Measurements from ENCODE around the gene POLE.
"Not testable (repeated sequence)": the region's sequence is repeated elsewhere in the genome, so short reads cannot be mapped to it uniquely, and the experiment has no call there.

The POLE gene

GRCh38 chr12:132708150-132708549 lies 21.0 kb upstream of the POLE start:
- TF ChIP-seq, protein P1, sequence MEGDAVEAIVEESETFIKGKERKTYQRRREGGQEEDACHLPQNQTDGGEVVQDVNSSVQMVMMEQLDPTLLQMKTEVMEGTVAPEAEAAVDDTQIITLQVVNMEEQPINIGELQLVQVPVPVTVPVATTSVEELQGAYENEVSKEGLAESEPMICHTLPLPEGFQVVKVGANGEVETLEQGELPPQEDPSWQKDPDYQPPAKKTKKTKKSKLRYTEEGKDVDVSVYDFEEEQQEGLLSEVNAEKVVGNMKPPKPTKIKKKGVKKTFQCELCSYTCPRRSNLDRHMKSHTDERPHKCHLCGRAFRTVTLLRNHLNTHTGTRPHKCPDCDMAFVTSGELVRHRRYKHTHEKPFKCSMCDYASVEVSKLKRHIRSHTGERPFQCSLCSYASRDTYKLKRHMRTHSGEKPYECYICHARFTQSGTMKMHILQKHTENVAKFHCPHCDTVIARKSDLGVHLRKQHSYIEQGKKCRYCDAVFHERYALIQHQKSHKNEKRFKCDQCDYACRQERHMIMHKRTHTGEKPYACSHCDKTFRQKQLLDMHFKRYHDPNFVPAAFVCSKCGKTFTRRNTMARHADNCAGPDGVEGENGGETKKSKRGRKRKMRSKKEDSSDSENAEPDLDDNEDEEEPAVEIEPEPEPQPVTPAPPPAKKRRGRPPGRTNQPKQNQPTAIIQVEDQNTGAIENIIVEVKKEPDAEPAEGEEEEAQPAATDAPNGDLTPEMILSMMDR (IDR thresholded peaks at IDR 0.05): no peak
- H3K27ac ChIP-seq: peak overlapping the region; percentile 98

DNA sequence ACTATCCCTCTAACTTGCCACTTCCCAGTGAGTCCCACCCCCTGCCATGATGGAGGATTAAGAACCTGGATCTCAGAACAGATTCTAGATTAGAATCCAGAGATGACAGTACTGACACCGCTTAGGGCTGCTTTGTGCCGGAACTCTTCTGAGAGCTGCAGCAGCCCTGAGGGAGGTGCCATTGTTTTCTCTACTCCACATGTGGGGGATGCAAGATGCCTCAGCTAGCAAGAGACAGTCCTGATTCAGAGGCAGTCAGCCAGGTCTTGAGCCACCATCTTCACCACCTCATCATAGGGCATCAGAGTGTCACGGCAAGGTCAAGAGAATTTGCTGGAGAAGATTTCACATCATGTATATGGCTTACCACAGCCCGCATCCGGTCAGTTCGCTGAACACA lies 20.1 kb upstream of the POLE start:
- TF ChIP-seq ZFX (IDR thresholded peaks at IDR 0.05; ENCODE audit: borderline replicate concordance): no peak
- TF ChIP-seq, protein P1 (IDR thresholded peaks at IDR 0.05): no peak

GRCh38 chr12:132703641-132704040 lies 16.5 kb upstream of the POLE start:
- H3K27ac ChIP-seq: 0 out of 2 replicates have a peak overlapping the region, but pooled peaks have one; percentile 29
- TF ChIP-seq, protein P1 (IDR thresholded peaks at IDR 0.05): no peak
- TF ChIP-seq ZFX (IDR thresholded peaks at IDR 0.05; ENCODE audit: borderline replicate concordance): no peak

More for the DNA sequence above, 20.1 kb upstream of the POLE start:
- peak overlapping the region; percentile 8; the same call in 1 of the 2 replicates for H3K27ac ChIP-seq

DNA sequence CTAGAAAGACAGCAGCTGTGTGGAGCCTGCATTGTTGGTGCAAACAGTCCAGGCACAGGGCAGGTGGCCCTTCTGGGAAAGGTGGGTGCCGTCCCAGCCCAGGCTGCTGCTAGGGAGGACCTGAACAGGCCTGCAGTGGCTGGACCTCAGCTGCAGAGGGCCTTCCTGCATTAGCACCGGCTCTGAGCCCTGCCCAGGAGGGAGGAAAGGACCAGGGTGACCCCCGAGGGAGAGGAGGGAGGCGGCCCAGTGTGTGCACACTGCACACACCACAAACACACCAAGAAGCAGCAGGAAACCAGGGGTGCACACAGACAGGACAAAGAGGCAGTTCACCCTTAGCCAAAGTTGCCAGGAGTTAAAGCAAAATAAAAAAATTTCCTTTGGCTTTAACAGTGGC lies 15.5 kb upstream of the POLE start:
- TF ChIP-seq ZFX (IDR thresholded peaks at IDR 0.05; ENCODE audit: borderline replicate concordance): no peak
- TF ChIP-seq, protein P1 (IDR thresholded peaks at IDR 0.05): no peak
- peak overlapping the region; percentile 11; the same call in 1 of the 2 replicates for H3K27ac ChIP-seq

DNA sequence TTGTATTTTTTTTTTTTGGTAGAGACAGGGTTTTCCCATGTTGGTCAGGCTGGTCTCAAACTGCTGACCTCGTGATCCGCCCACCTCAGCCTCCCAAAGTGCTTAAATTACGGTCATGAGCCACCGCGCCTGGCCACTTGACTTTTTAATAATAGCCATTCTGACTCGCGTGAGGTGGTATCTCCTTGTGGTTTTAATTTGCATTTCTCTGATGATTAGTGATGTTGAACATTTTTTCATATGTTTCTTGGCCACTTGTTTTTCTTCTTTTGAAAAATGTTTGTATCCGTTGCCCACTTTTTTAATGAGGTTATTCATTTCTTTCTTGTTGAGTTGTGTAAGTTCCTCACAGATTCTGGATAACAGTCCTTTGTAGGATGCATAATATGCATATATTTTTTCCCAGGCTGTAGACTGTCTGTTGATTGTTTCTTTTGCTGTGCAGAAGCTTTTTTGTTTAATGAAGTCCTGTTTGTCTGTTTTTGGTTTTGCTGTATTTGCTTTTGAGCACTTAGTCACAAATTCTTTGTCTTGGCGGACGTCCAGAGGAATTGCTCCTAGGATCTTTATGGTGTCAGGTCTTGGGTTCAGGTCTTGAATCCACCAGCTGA lies 13.2 kb upstream of the POLE start:
- peak overlapping the region; percentile 49 for H3K27ac ChIP-seq
- TF ChIP-seq, protein P1 (IDR thresholded peaks at IDR 0.05): no peak
- no peak for TF ChIP-seq ZFX (IDR thresholded peaks at IDR 0.05; ENCODE audit: borderline replicate concordance)

DNA sequence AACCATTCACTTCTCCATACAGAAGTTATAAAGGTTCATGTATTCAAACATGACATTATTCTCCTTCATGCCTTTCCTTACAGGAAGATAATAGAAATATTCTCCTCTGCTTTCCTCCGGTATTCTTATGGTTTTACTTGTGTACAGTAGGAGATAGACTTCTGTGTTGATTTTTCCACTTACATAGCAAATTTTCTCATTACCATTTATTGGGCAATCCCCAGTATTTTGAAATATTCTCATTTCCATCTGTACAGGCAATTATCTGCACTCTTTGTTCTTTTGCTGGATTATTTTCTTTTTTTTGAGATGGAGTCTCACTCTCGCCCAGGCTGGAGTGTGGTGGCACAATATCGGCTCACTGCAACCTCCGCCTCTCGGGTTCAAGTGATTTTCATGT lies 11.2 kb upstream of the POLE start:
- TF ChIP-seq ZFX (IDR thresholded peaks at IDR 0.05; ENCODE audit: borderline replicate concordance): no peak
- TF ChIP-seq, protein P1 (IDR thresholded peaks at IDR 0.05): no peak
- no peak overlapping the region for H3K27ac ChIP-seq

GRCh38 chr12:132695431-132695830 lies 8.3 kb upstream of the POLE start:
- no peak for TF ChIP-seq ZFX (IDR thresholded peaks at IDR 0.05; ENCODE audit: borderline replicate concordance)
- TF ChIP-seq, protein P1 (IDR thresholded peaks at IDR 0.05): no peak
- no peak overlapping the region for H3K27ac ChIP-seq

- H3K27ac ChIP-seq: not testable (repeated sequence)
Observed at GRCh38 chr12:132694888-132695287, 7.7 kb upstream of the POLE start.

- not testable (repeated sequence) for H3K27ac ChIP-seq
Observed at GRCh38 chr12:132692030-132692429, 4.9 kb upstream of the POLE start.

Data from 22Rv1 (cell line).